Measurements from ENCODE around the gene PDHA2. TPM values are rescaled to one million over a fixed set of nuclear protein-coding genes. Genes with fewer than 3 reads are reported as not detected.
A peak's percentile ranks its signal among the peaks of the same experiment; 100 is the strongest.

The PDHA2 gene
- total and polyA plus RNA-seq, 2 of the 8 experiments (the other 6 are each of a cell fraction or from before 2014, with no cell fraction given), result not detected

- no peak overlapping the region for H3K4ac ChIP-seq (replicated peaks; ENCODE audit: insufficient read length, low read depth, low read length)
- H2BK12ac ChIP-seq (ENCODE audit: low read depth, low read length), result no peak overlapping the region
- no peaks in the 10 kb centered on the region for H3K79me2 ChIP-seq (ENCODE audit: control insufficient read depth in 1 of 2, insufficient read depth in 2 of 2, low read length in 2 of 2)
- H3K9me3 ChIP-seq (ENCODE audit: insufficient read depth in 2 of 2, low read depth in 1 of 2, low read length in 1 of 2), result peaks cover 0 to 3% of the 10 kb centered on the region in 2 experiments; a peak in 1 of 4 replicates
- no peak overlapping the region for H3K4me3 ChIP-seq (ENCODE audit: extremely low read depth in 1 of 4, insufficient read depth in 2 of 4, low read depth in 3 of 4, low read length in 4 of 4)
- no peak overlapping the region for H3K9ac ChIP-seq (replicated peaks in 1 of 4; ENCODE audit: extremely low read depth in 1 of 4, low read depth in 3 of 4, low read length in 3 of 4)
- no peaks in the 10 kb centered on the region for H3K27me3 ChIP-seq (replicated peaks in 1 of 4; ENCODE audit: control insufficient read depth in 3 of 4, extremely low read depth in 1 of 4, insufficient read depth in 3 of 4, low read length in 3 of 4)
- H4K91ac ChIP-seq (replicated peaks; ENCODE audit: insufficient read length, low read length), result no peak overlapping the region
- FAIRE-seq (peak; percentile 91), DNase-seq (ENCODE audit: low read depth in 1 of 2, low spot score in 2 of 2) (no peak)
- no peak overlapping the region for H3K23ac ChIP-seq (ENCODE audit: insufficient read length)
- H2AFZ ChIP-seq (ENCODE audit: low read length), result no peak overlapping the region
- no peak overlapping the region for H2BK15ac ChIP-seq (ENCODE audit: low read length)
- no peak overlapping the region for H3K14ac ChIP-seq (ENCODE audit: insufficient read length)
- CTCF ChIA-PET (ENCODE audit: partially characterized antibody), result interaction anchor here (0.8 to 2.2 kb wide), 8 partner anchors 12 to 669 kb away, joined by 3 to 10 read pairs (median 3); no protein-coding TSS in a partner anchor
- no peaks in the 10 kb centered on the region for H3K23me2 ChIP-seq (ENCODE audit: low read depth, low read length)
- no peak overlapping the region for H4K5ac ChIP-seq (ENCODE audit: insufficient read length, low read depth, low read length)
- no peaks in the 10 kb centered on the region; a peak in 1 of 8 replicates for H3K36me3 ChIP-seq (ENCODE audit: control insufficient read depth in 2 of 4, insufficient read depth in 4 of 4, low read length in 3 of 4)
- no peaks in the 10 kb centered on the region for H4K20me1 ChIP-seq (replicated peaks in 1 of 2; ENCODE audit: control insufficient read depth in 1 of 2, insufficient read depth in 2 of 2, low read length in 2 of 2)
- TF ChIP-seq JUN (IDR thresholded peaks at IDR 0.05; ENCODE audit: low read depth, low read length) (no peak), RAD21 (IDR thresholded peaks at IDR 0.05 in 1 of 2, conservative IDR thresholded peaks at IDR 0.05 in 1 of 2; ENCODE audit: low read depth in 2 of 2, low read length in 2 of 2) (peak; percentile 84 to 85)
- TF ChIP-seq, protein P1, sequence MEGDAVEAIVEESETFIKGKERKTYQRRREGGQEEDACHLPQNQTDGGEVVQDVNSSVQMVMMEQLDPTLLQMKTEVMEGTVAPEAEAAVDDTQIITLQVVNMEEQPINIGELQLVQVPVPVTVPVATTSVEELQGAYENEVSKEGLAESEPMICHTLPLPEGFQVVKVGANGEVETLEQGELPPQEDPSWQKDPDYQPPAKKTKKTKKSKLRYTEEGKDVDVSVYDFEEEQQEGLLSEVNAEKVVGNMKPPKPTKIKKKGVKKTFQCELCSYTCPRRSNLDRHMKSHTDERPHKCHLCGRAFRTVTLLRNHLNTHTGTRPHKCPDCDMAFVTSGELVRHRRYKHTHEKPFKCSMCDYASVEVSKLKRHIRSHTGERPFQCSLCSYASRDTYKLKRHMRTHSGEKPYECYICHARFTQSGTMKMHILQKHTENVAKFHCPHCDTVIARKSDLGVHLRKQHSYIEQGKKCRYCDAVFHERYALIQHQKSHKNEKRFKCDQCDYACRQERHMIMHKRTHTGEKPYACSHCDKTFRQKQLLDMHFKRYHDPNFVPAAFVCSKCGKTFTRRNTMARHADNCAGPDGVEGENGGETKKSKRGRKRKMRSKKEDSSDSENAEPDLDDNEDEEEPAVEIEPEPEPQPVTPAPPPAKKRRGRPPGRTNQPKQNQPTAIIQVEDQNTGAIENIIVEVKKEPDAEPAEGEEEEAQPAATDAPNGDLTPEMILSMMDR (IDR thresholded peaks at IDR 0.05; ENCODE audit: control extremely low read depth in 1 of 3, insufficient read depth in 1 of 3, low read depth in 1 of 3, low read length in 3 of 3), result peak in 2 of 3 experiments; percentile 63 to 80; a peak in 3 of 4 replicates
- H2AK5ac ChIP-seq (ENCODE audit: low read depth, low read length), result no peak overlapping the region
- no peak overlapping the region for H3K27ac ChIP-seq (ENCODE audit: low read depth, low read length)
- no peak overlapping the region for H3K18ac ChIP-seq (ENCODE audit: extremely low read depth, low read length)
- WGBS, 2 experiments (ENCODE audit: extremely low coverage in 1 of 2, insufficient coverage in 1 of 2, insufficient read length in 1 of 2, insufficient replicate concordance in 2 of 2, low coverage in 1 of 2, low lambda C conversion rate in 2 of 2, missing lambda C conversion rate in 1 of 2), result 46% methylated on average over 3 of the region's 3 CpGs; no CpG with 5 or more reads in 1 of the 2 experiments
- no peak overlapping the region for H2BK20ac ChIP-seq (ENCODE audit: low read length)
- no peaks in the 10 kb centered on the region for H3K79me1 ChIP-seq (ENCODE audit: low read depth, low read length)
- no peak overlapping the region for H3K56ac ChIP-seq (replicated peaks; ENCODE audit: insufficient read length, low read depth, low read length)
- POLR2A ChIA-PET (ENCODE audit: partially characterized antibody), result no interaction called here
- H2BK120ac ChIP-seq (replicated peaks; ENCODE audit: low read depth, low read length), result no peak overlapping the region
- H4K8ac ChIP-seq (ENCODE audit: extremely low read depth, insufficient read depth, low read length), result no peak overlapping the region
- H3K4me1 ChIP-seq (replicated peaks in 1 of 4; ENCODE audit: control insufficient read depth in 3 of 4, insufficient read depth in 4 of 4, low read length in 3 of 4), result peaks cover 0 to 15% (median 3%) of the 10 kb centered on the region in 4 experiments; a peak in 4 of 7 replicates
- no peak overlapping the region for H2BK5ac ChIP-seq (ENCODE audit: low read depth, low read length)
- no peak overlapping the region for H3K4me2 ChIP-seq (ENCODE audit: insufficient read depth in 1 of 2, low read depth in 2 of 2, low read length in 2 of 2)
These were observed 4.2 kb upstream of the PDHA2 start for GRCh38 chr4:95835672-95836071.
